Heart left ventricle (tissue), 16 donors: ENCODE data around the gene ERF. TPM values are rescaled to one million over a fixed set of nuclear protein-coding genes. Genes with fewer than 3 reads are reported as not detected.

Source experiments
- ATAC-seq, 4 donors: fragments of 200-7000 bp; cut with Tn5 transposase; one replicate each; pipeline ENCODE4 v1.9.1; 2020 to 2022; ENCODE audit warnings: moderate library complexity in 4 of 4, mild to moderate bottlenecking in 3 of 4, moderate number of reproducible peaks in 1 of 4
- DNase-seq, 5 donors: peaks; one replicate each; pipeline ENCODE4 v3.0.0-alpha.2; 2020
- H3K27ac ChIP-seq, 12 donors: fragments of 200-600 bp; sonication (generic) in 4 of 12; one replicate each; pipeline versions ENCODE4 v1.5.0 to v1.8.0; 2016 to 2022; ENCODE audit warnings: mild to moderate bottlenecking in 2 of 12
- H3K27me3 ChIP-seq, 9 donors: fragments of 200-600 bp; sonication (generic) in 2 of 9; one replicate each; pipeline versions ENCODE4 v1.5.1 to v1.8.0; 2016 to 2022; ENCODE audit warnings: mild to moderate bottlenecking in 3 of 9
- H3K36me3 ChIP-seq, 9 donors: fragments of 200-600 bp; sonication (generic) in 2 of 9; one replicate each; pipeline versions ENCODE4 v1.5.0 to v1.8.0; 2018 to 2022; ENCODE audit warnings: mild to moderate bottlenecking in 2 of 9
- H3K4me1 ChIP-seq, 12 donors: fragments of 200-600 bp; sonication (generic) in 4 of 12; one replicate each; pipeline versions ENCODE4 v1.5.0 to v1.8.0; 2016 to 2022; ENCODE audit warnings: mild to moderate bottlenecking in 3 of 12
- H3K4me3 ChIP-seq, 12 donors: fragments of 200-600 bp; sonication (generic) in 4 of 12; one replicate each; pipeline versions ENCODE4 v1.5.0 to v1.8.0; 2017 to 2022; ENCODE audit warnings: mild to moderate bottlenecking in 9 of 12, moderate library complexity in 4 of 12
- H3K9me3 ChIP-seq, 12 donors: fragments of 200-600 bp; sonication (generic) in 4 of 12; one replicate each; pipeline versions ENCODE4 v1.5.0 to v1.8.0; 2016 to 2022; ENCODE audit warnings: mild to moderate bottlenecking in 1 of 12
- POLR2A ChIP-seq, 2 donors: fragments of 450-650 bp; IDR thresholded peaks; one replicate each; pipeline ENCODE4 v1.6.1; 2017; ENCODE audit warnings: antibody characterized with exemption in 2 of 2, mild to moderate bottlenecking in 2 of 2, moderate library complexity in 2 of 2
- WGBS, 4 donors: extraction: QIAGEN DNeasy Blood & Tissue Kit in 2 of 4; methylation state at CpG; one replicate each; pipeline versions ENCODE4 v1.1.5 to v1.1.7; 2013 to 2018; 5-methylcytosine and 5-hydroxymethylcytosine counted together
- intact Hi-C, 10 donors: fragments of 100-400 bp; cut with DNase I; formaldehyde crosslinking; loops; one replicate each; pipeline versions ENCODE4 v1.11.1 to v1.14.2; 2022
- polyA plus RNA-seq, 2 donors: library from polyadenylated mRNA; stranded (reverse); fragments of 200-250 nt; gene quantifications; one replicate each; pipeline ENCODE4 v1.2.3, GENCODE V29; 2013
- total RNA-seq, 9 donors: library from RNA; depleted of rRNA in 2 of 9; stranded (reverse); fragments of >200 nt in 2 of 9; fragmentation: NEBNext Ultra II Directional in 3 of 9; extraction: Animal tissue kit (Norgen Biotek cat#: 25700) in 3 of 9; gene quantifications; one replicate each; pipeline versions ENCODE4 v1.1.0 to v1.2.4, GENCODE V29; 2016 to 2023
- TF ChIP-seq, protein P1 (sequence below), 12 donors: fragments of 200-600 bp; sonication (generic) in 4 of 12; IDR thresholded peaks; one replicate each; pipeline versions ENCODE4 v1.5.0 to v1.8.0; 2018 to 2022; ENCODE audit warnings: antibody characterized with exemption in 12 of 12, mild to moderate bottlenecking in 5 of 12
- donor health status: ischemic (EF 13 %, LVEDD 7.1; RV severe dilation, severe dysfunction).
- donor health status: healthy with polysubstance abuse.
- donor health status: DM: no; HTN: yes; CAD: no.
- donor health status: DM: no; HTN: no; CAD: no.
- donor health status: ischemic (EF 25% LVEDD 6.9; RV normal size, moderate dysfunction).
- donor health status: ischemic (EF 25% LVEDD 5.7; RV mildly dilated, moderate dysfunction).
- donor health status: healthy.
- donor health status: DM: yes; HTN: yes; CAD: no.
- donor health status: ischemic (EF 35%, LVEDD 5.7; RV mildly dilated, moderate dysfunction).
- donor health status: nonischemic (EF 11% LVEDD 7.7; RV severe dilation, severe dysfunction).
- donor health status: DM: yes; HTN: yes; CAD: no.
- donor health status: PGD.
- donor health status: ischemic (EF 29% LVEDD 5.4; RV normal size, mild dysfunction).
- donor health status: nonischemic (EF 23%, LVEDD 6.1; RV moderate dilation, normal function).

The ERF gene
- total and polyA plus RNA-seq, 11 donors = 26.1 to 49.7 (median 35.5) TPM

DNA sequence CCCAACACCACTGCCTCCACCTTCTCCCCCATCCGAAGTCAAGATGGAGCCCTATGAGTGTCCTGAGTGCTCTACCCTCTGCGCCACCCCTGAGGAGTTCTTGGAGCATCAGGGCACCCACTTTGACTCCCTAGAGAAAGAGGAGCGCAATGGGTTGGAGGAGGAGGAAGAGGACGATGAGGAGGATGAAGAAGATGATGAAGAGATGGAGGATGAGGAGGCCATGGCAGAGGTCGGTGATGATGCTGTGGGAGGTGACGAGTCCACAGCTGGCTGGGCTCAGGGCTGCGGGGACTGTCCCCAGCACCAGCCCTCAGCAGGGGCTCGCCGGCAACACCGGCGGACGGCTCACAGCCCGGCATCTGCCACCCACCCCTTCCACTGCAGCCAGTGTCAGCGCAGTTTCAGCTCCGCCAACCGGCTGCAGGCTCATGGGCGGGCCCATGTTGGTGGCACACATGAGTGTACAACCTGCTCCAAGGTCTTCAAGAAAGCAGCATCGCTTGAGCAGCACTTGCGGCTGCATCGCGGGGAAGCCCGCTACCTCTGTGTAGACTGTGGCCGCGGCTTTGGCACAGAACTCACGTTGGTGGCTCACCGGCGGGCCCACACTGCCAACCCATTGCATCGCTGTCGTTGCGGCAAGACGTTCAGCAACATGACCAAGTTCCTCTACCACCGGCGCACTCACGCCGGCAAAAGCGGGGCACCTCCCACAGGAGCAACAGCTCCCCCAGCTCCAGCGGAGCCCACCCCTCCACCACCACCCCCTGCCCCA is 29.8 kb downstream of the ERF start:
- H3K4me3 ChIP-seq = no peak overlapping the region
- peaks cover 0 to 68% (median 56%) of the 10 kb centered on the region in 9 donors for H3K36me3 ChIP-seq
- intact Hi-C loops = no loop called here
- TF ChIP-seq, protein P1, sequence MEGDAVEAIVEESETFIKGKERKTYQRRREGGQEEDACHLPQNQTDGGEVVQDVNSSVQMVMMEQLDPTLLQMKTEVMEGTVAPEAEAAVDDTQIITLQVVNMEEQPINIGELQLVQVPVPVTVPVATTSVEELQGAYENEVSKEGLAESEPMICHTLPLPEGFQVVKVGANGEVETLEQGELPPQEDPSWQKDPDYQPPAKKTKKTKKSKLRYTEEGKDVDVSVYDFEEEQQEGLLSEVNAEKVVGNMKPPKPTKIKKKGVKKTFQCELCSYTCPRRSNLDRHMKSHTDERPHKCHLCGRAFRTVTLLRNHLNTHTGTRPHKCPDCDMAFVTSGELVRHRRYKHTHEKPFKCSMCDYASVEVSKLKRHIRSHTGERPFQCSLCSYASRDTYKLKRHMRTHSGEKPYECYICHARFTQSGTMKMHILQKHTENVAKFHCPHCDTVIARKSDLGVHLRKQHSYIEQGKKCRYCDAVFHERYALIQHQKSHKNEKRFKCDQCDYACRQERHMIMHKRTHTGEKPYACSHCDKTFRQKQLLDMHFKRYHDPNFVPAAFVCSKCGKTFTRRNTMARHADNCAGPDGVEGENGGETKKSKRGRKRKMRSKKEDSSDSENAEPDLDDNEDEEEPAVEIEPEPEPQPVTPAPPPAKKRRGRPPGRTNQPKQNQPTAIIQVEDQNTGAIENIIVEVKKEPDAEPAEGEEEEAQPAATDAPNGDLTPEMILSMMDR (IDR thresholded peaks at IDR 0.05) = no peak
- TF ChIP-seq POLR2A (IDR thresholded peaks at IDR 0.05) = no peak
- no peak for DNase-seq
- no peaks in the 10 kb centered on the region for H3K9me3 ChIP-seq
- no peak overlapping the region for H3K27ac ChIP-seq
- 91 to 96% (median 95%) methylated on average over 34 to 37 of the region's 37 CpGs for WGBS, 4 donors
- H3K4me1 ChIP-seq = peaks cover 0 to 21% (median 12%) of the 10 kb centered on the region in 12 donors
- H3K27me3 ChIP-seq = no peaks in the 10 kb centered on the region
- ATAC-seq = no peak

DNA sequence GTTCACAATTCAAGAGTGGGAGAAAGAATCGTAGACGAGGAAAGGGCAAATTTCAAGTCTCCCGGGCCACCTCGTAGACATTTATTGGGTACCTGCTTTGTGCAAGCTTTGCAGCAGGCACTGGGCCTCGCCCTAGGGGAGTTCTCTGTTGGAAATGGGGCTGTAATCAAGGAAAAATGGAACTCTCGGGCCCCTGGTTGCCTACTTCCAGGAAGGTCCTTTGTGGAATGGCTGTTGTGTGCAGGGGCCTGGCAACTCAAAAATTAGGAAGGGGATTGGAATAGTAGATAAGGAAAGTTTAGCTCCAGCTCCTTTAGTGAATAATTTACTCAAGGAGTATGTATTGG is 34.2 kb downstream of the ERF start:
- peaks cover 0 to 24% (median 17%) of the 10 kb centered on the region in 9 donors for H3K36me3 ChIP-seq
- WGBS, 4 donors = 2 to 3% (median 3%) methylated on average over 6 of the region's 6 CpGs
- TF ChIP-seq, protein P1 (IDR thresholded peaks at IDR 0.05) = no peak
- no peak for TF ChIP-seq POLR2A (IDR thresholded peaks at IDR 0.05)
- intact Hi-C loops = loop anchor here in 1 of 10 donors (1.0 kb wide), 1 partner anchor 22 kb away; the partner anchor contains the start of gene GSK3A
- peak overlapping the region; percentile 64 to 98 (median 89) for H3K4me3 ChIP-seq
- H3K9me3 ChIP-seq = no peaks in the 10 kb centered on the region
- no peaks in the 10 kb centered on the region for H3K27me3 ChIP-seq
- DNase-seq = no peak
- peak overlapping the region in 9 of 12 donors; percentile 36 to 93 (median 81) for H3K27ac ChIP-seq
- H3K4me1 ChIP-seq = peaks cover 0 to 53% (median 33%) of the 10 kb centered on the region in 12 donors
- no peak for ATAC-seq

DNA sequence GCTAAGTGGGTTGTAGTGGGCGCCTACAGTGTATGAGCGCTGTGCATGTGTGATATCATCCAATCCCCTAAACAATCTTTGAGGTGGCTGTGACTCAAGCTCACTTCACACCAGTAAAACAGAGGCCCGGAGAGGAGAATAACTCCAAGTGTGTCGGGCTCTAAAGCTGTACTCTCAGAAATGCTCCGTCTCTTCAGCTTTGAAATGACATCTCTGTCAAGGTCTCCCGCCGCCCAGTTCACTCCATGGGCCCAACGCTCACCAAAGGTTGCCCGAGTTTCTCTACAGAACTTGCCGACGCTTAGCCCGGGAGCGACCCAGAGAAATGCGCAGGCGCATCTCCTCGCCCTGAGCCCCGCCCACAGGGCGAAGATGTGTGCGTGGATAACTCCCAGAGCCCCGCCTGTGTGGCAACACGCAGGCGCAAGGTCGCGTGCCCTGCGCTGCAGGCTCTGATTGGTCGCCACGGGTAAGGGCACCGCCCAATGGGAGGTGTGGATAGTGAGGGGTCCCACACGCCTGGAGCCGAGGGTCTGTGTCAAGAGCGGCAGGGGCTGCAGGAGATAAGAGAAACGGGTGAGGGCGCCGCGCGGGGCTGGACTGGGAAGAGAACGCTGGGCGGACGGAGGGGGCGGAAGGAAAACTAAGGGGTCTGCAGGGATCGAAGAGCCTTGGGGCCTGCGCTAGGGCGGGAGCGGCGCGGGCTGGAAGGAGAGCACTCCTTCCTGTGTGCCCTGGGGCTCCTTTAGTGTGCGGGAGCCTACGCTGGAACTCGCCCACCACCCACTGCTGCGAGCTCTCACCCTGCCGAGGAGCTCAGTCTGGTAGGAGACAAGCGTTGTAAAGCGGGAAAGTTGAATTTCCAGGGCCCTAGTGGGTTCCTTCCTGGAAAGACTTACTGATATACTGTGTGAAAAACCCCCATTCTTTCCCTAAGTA is 34.8 kb downstream of the ERF start, which contains the start of gene ZNF526:
ZNF526 (plus strand) TSS at position 501 of the 939 bp plus-strand sequence. CDS start 4,092 bp downstream, outside the sequence.
- DNase-seq (peak; percentile 96 to 99 (median 98)), ATAC-seq (peak; percentile 92 to 96 (median 94))
- Histone ChIP-seq H3K4me1 (peaks cover 0 to 60% (median 34%) of the 10 kb centered on the region in 12 donors), H3K4me3 (peak within 1 kb of the TSS; percentile 64 to 98 (median 89)), H3K27ac (peak within 1 kb of the TSS in 11 of 12 donors; percentile 50 to 93 (median 80)), H3K27me3 (no peaks in the 10 kb centered on the region), H3K36me3 (peaks cover 0 to 21% (median 11%) of the 10 kb centered on the region in 9 donors), H3K9me3 (no peaks in the 10 kb centered on the region)
- peak in 1 of 2 donors; percentile 83 for TF ChIP-seq POLR2A (IDR thresholded peaks at IDR 0.05)
- TF ChIP-seq, protein P1 (IDR thresholded peaks at IDR 0.05) = peak in 1 of 12 donors; percentile 5
- intact Hi-C loops = loop anchor here in 2 of 10 donors (1.0 to 10.0 kb wide), 2 partner anchors 22 to 355 kb away; partner anchors contain the start of genes GSK3A (in 1 of the 2) and RPS19 (in 1 of the 2)
- WGBS, 4 donors = 1% methylated on average over 44 to 53 of the region's 53 CpGs
